SK-N-DZ (cell line): ENCODE measurements around the gene TBCE.
A peak's percentile ranks its signal among the peaks of the same experiment; 100 is the strongest.
"Not testable (repeated sequence)": the region's sequence is repeated elsewhere in the genome, so short reads cannot be mapped to it uniquely, and the experiment has no call there.

Source experiments
- DNase-seq: peaks from one replicate; pipeline ENCODE4 v3.0.0-alpha.2; 2015; ENCODE audit warnings: low spot score

The TBCE gene

DNA sequence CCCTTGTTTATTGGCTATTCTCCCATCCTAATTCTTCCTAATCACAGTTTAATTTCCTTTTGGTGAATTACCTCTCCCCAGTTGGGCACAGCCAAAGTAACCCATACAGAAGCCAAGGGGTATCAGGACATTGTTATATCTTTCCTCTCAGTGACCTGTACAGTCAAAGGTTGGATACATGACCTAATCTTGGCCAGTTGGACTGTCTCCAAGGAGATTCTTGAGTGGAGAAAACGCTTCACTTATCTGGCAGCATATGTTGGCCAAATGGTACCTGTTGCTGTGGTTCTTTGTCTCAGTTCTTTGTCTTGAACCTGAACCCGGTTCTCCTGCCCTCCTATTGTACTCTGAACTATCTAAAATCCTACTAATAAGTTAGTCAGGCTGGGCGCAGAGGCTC, 15.3 kb upstream of the TBCE start:
- DNase-seq: no peak

DNA sequence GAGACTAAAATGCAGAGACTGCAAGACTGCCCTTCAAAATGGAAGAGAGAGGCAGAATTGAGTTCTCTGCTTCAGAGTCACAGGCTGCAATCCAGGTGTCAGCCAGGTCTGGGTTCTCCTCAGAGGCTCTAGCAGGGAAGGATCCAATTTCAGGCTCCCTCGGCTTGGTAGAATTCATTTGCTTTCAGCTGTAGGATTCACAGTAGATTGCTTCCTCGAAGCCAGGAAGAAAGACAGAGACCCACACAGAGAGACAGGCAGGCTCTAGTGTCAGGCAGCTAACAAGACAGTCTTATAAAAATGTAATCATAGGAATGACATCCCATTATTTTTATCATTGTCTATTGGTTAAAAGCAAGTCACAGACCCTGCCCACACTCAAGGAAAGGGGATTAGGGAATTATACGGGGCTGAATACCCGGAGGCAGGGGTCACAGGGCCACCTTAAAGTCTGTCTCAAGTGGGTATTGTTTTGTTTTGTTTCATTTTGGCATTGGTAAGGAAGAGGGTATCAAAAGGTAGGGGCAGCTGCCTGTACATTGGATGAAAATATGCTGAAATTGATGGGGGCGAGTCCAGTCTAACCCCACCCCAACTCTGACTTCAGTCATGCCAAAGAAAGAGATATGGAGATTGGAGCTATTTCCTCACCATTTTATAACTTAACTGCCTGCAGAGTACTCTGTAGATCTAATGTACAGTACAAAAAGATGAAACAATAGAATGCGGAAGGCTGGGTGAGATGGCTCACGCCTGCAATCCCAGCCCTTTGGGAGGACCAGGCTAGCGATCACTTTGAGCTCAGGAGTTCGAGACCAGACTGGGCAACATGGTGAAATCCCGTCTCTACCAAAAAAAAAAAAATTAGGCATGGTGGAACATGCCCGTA, 9.5 kb upstream of the TBCE start:
- peak; percentile 10 for DNase-seq

DNA sequence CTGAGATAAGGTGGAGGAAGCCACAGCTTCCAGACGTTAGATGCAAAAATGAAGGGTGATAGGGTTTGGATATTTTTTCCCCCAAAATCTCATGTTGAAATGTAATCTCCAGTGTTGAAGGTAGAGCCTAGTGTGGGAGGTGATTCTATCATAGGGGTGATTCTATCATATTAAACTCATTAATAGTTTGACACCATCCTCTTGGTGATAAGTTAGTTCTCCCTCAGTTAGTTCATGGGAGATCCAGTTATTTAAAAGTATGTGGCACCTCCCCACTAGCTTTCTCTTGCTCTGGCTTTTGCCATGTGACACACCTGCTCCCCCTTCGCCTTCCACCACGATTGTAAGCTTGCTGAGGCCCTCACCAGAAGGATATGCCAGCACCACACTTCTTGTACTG, 8.3 kb upstream of the TBCE start:
- no peak for DNase-seq

DNA sequence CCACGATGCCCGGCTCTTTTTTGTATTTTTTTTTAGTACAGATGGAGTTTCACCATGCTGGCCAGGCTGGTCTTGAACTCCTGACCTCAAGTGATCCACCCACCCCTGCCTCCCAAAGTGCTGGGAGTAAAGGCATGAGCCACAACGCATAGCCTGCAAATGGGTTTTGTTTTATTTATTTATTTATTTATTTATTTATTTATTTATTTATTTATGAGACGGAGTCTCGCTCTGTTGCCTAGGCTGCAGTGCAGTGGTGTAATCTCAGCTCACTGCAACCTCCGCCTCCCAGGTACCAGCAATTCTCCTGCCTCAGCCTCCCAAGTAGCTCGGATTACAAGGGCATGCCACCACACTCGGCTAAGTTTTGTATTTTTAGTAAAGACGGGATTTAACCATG, 3.0 kb upstream of the TBCE start:
- DNase-seq: not testable (repeated sequence)

DNA sequence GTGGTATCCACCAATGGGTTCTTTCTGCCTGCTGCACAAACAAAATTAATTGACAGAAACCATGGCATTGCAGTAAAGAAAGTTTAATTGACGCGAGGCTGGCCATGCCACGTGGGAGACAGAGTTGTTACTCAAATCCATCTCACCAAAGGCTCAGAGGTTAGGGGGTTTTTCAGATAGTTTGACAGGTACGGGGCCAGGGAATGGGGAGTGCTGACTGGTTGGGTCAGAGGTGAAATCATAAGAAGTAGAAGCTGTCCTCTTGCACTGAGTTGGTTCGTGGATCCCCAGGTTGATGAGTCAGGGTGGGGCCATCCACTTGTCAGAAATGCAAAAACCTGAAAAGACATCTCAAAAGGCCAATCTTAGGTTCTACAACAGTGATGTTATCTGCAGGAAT, 941 bp upstream of the TBCE start:
- no peak for DNase-seq

GRCh38 chr1:235368428-235368827, 1.2 kb downstream of the TBCE start:
- DNase-seq: no peak

GRCh38 chr1:235369802-235370201, 2.6 kb downstream of the TBCE start:
- no peak for DNase-seq

GRCh38 chr1:235375919-235376605, 8.8 kb downstream of the TBCE start:
- DNase-seq: no peak

DNA sequence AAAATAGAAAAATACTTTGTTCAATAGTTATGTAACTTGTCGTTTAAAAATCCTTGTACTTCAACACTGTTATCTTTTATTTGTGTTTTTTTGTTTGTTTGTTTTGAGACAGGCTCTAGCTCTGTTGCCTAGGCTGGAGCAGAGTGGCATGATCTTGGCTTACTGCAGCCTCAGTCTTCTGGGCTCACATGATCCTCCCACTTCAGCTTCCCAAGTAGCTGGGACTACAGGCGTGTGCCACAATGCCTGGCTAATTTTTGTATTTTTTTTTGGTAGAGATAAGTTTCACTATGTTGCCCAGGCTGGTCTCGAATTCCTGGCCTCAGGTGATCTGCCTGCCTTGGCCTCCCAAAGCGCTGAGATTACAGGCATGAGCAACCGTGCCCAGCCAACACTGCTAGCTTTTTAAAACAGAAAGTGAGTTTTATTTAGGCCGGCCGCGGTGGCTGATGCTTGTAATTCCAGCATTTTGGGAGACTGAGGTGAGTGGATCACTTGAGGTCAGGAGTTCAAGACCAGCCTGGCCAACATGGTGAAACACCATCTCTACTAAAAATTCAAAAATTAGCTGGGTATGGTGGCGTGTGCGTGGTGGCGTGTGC, 11.0 kb downstream of the TBCE start:
- DNase-seq: not testable (repeated sequence)

GRCh38 chr1:235381955-235382739, 14.9 kb downstream of the TBCE start:
- DNase-seq: not testable (repeated sequence)

GRCh38 chr1:235385633-235386032, 18.4 kb downstream of the TBCE start:
- DNase-seq: not testable (repeated sequence)

- DNase-seq: no peak
Measured at GRCh38 chr1:235391874-235392273, 24.6 kb downstream of the TBCE start.

GRCh38 chr1:235397733-235398132, 30.5 kb downstream of the TBCE start:
- no peak for DNase-seq

DNA sequence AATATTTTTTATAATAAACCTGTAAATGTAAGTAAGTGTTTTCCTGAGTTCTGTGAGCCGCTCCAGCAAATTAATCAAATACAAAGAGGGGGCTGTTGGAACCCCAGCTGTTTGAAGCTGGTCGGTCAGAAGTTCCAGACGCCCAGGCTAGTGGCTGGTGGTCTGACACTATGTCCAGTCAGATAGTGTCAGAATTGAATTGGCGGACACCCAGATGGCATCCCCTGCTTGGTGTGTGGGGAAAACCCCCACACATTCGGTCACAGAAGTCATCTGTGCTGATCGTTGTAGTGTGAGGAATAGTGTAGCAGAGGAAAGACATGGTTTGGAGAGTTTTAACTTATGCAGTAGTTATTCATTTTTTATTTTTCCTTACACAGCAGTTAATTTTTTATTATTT, 32.4 kb downstream of the TBCE start:
- DNase-seq: no peak

- DNase-seq: no peak
Measured at GRCh38 chr1:235401251-235401650, 34.0 kb downstream of the TBCE start.

DNA sequence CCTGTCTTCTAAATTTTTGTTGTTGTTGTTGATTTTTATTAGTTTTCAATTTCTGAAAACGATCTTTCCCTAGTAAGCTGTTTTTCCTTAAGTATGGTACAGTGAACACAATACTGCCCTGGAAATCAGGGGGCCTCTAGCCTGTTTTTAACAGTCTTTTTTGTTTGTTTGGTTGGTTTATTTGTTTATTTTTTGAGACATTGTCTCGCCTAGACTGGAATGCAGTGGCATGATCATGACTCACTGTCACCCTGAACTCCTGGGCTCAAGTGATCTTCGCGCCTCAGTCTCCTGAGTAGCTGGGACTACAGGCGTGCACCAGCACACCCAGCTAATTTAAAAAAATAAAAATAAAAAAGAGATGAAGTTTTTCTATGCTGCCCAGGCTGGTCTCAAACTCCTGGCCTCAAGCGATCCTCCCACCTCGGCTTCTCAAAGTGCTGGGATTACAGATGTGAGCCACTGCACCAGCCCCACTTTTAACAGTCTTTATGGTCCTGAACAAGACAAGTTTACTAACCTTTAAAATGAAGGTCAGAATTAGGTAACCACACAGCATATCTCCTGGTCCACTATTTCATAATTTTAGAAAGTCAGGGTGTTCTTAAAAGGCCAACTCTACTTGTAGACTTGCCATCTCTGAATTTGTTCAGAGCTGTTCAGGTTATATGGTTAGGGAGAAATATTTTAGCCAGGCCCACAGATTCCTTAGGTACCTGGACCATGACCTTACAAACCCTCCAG, 35.4 kb downstream of the TBCE start:
- DNase-seq: no peak

DNA sequence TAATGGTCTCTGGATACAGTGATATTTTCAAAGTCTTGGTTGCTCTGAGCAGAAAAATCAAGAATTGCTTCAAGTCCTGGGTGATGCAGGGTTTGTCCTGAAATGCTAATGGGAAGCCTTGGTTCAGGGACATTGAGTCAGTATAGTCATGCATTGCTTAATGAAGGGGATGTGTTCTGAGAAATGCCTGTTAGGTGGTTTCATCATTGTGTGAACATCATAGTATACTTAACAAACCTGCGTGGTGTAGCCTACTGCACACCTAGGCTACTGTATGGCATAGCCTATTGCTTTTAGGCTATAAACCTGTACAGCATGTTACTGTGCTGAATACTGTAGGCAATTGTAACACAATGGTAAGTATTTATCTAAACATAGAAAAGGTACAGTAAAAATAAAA, 36.4 kb downstream of the TBCE start:
- no peak for DNase-seq

DNA sequence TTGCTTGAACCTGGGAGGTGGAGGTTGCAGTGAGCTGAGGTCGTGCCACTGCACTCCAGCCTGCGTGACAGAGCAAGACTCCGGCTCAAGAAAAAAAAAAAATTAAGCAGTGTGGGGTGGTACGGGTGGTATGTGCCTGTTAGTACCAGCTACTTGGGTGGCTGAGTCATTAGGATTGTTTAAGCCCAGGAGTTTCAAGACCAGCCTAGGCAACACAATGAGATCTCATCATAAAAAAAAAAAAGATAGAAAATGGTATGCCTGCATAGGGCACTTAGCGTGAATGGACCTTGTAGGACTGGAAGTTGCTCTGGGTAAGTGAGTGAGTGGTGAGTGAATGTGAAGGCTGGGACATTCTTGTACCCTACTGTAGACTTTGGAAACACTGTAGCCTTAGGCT, 37.0 kb downstream of the TBCE start:
- DNase-seq: no peak

- peak; percentile 65 for DNase-seq
Measured at GRCh38 chr1:235407419-235407818, 40.2 kb downstream of the TBCE start.

DNA sequence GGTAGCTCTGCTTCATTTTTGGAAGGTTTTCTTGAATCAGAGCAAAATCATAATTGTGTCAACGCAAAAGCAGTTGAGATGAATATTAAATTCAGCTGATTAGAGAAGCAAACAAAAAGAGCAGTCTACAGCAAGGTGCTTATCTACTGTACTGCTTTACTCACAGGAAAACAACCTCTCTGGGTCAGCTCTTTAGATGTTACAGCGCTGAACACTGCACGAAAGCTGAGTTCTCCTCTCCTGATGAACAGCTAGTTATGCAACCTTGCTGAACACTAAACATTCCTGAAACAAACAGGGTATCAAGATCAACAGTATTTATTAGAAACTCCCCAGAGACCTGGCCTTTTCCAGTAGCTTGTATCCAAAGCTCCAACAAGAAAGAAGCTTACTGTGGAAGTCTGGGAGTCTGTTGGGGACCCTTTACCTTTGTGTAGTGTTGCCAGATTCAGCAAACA, 41.3 kb downstream of the TBCE start:
- peak; percentile 16 for DNase-seq
